ENCODE data around the gene MKNK1.

DNA sequence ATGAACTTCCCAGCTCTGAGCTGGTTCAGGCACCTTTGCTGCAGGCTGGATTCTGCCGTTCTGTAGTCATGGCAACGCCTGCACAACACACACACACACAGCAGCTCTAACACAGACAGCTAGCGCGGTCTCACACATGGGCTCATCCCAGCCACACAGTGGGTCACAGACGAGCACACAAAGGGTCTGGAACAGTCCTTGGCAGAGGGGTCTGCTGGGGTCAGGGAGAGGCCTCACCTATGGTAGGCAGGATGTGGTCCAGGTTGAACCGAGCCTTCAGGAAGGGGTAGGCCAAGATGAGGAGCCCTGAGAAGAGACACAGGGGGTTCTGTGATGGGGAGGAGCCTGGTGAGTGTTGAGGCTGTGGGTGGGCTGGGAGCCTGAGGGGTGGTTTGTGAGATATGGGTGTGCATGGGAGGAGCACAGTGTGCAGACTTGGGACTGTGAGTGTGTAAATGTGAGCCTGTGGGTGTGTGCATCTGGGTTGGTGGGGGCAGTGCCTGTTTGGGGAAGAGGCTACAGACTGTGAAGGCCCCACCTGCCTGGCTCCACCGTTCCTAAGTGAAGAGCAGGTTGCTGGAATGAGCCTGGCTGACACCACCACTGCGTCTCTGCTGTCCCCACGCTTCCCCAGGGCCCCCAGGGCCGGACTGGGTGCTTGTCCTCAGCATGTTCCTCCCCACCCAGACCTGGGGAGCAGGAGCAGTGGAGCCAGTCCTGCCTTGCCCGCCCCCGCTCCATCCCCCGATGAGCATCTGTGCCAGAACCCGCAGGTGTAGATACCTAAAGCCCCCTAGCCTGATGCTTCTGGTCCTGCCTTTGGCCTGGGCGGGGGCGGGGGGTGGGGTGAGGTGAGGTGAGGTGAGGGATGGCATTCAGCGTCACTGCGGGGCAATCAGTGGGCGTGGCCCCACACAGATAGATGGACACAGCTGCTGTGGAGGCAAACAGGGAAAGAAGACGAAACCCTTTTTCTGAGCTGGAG lies 54.1 kb downstream of the MKNK1 start:
- TF ChIP-seq EZH2phosphoT487 (IDR thresholded peaks at IDR 0.05; ENCODE audit: insufficient read depth, low read depth) (no peak), EZH2 (IDR thresholded peaks at IDR 0.05; ENCODE audit: insufficient read depth, poor library complexity, severe bottlenecking) (no peak)
